Activated CD8-positive, alpha-beta T cell treated with anti-CD3 and anti-CD28 coated beads for 36 hours (primary cell): ENCODE data around the gene HS3ST6. TPM values are rescaled to one million over a fixed set of nuclear protein-coding genes. Genes with fewer than 3 reads are reported as not detected.
"Not testable (repeated sequence)": the region's sequence is repeated elsewhere in the genome, so short reads cannot be mapped to it uniquely, and the experiment has no call there.

Source experiments
- ATAC-seq: fragments of 200-7000 bp; cut with Tn5 transposase; one replicate; pipeline ENCODE4 v1.10.0; 2021; ENCODE audit warnings: mild to moderate bottlenecking, moderate library complexity
- CTCF ChIA-PET: fragments of 350-600 bp; sonication (Branson Sonifier 250); formaldehyde crosslinking; loops from one replicate; lab custom pipeline; 2021; ENCODE audit warnings: antibody characterized with exemption; lab: Charles Lee
- POLR2A ChIA-PET: fragments of 350-600 bp; sonication (Branson Sonifier 250); formaldehyde crosslinking; loops from one replicate; lab custom pipeline; 2021; ENCODE audit warnings: antibody characterized with exemption; lab: Charles Lee
- DNase-seq: peaks from one replicate; pipeline ENCODE4 v3.0.0-alpha.2; 2020
- H3K27ac Mint-ChIP-seq: one replicate; pipeline ENCODE4 v1.8.0; 2021; ENCODE audit warnings: mild to moderate bottlenecking, mixed read lengths
- H3K27me3 Mint-ChIP-seq: one replicate; pipeline ENCODE4 v1.8.0; 2021; ENCODE audit warnings: mixed read lengths
- H3K36me3 Mint-ChIP-seq: one replicate; pipeline ENCODE4 v1.8.0; 2021; ENCODE audit warnings: low read depth, mixed read lengths
- H3K4me1 Mint-ChIP-seq: one replicate; pipeline ENCODE4 v1.8.0; 2021; ENCODE audit warnings: low read depth, mixed read lengths
- H3K4me3 Mint-ChIP-seq: one replicate; pipeline ENCODE4 v1.8.0; 2021; ENCODE audit warnings: mild to moderate bottlenecking, moderate library complexity, mixed read lengths
- H3K9me3 Mint-ChIP-seq: one replicate; pipeline ENCODE4 v1.8.0; 2021; ENCODE audit warnings: mixed read lengths
- intact Hi-C: fragments of 100-400 bp; cut with micrococcal nuclease; formaldehyde crosslinking; loops from one replicate; pipeline ENCODE4 v1.10.0; 2022
- total RNA-seq, 2 experiments: library from RNA; stranded (reverse); gene quantifications; one replicate each; pipeline ENCODE4 v1.2.3, GENCODE V29; 2021
- TF ChIP-seq, protein P1 (sequence below): fragments of 200-600 bp; IDR thresholded peaks from one replicate; pipeline ENCODE4 v1.8.0; 2022; ENCODE audit warnings: antibody characterized with exemption, mild to moderate bottlenecking

Gene HS3ST6
- total RNA-seq, 2 experiments from 2014 or later, result not detected

DNA sequence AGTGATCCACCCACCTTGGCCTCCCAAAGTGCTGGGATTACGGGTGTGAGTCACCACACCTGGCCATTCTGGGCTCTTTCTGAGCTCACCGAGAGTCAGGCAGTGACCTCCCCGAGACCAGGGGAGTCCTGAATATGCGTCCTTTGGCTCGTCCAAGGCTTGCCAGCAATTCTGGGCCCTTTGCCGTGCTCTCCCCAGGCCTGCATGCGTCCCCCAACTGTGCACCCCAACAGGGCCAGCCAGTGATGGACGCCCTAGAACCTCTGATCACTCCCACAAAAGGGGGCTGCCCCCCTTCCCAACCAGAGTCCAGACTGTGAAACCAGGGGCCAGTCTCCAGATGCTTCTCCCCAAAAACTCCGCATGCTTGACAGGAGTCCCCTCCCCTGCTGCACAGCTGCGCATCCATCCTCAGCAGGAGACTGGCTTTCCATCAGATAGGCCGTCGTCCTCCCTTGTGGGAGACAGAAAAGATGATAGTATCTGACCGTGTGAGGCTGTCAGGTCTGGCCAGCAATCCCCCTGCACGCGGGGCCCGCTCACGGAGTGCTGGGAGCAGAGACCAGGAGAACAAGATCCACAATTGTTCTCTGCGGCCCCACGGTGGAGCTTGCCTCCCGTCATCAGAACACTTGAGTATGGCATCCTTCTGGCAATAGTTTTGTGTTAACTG is 15.5 kb downstream of the HS3ST6 start:
- TF ChIP-seq, protein P1, sequence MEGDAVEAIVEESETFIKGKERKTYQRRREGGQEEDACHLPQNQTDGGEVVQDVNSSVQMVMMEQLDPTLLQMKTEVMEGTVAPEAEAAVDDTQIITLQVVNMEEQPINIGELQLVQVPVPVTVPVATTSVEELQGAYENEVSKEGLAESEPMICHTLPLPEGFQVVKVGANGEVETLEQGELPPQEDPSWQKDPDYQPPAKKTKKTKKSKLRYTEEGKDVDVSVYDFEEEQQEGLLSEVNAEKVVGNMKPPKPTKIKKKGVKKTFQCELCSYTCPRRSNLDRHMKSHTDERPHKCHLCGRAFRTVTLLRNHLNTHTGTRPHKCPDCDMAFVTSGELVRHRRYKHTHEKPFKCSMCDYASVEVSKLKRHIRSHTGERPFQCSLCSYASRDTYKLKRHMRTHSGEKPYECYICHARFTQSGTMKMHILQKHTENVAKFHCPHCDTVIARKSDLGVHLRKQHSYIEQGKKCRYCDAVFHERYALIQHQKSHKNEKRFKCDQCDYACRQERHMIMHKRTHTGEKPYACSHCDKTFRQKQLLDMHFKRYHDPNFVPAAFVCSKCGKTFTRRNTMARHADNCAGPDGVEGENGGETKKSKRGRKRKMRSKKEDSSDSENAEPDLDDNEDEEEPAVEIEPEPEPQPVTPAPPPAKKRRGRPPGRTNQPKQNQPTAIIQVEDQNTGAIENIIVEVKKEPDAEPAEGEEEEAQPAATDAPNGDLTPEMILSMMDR, result no peak
- CTCF ChIA-PET, result interaction anchor here (0.8 to 1.5 kb wide), 2 partner anchors 90 to 178 kb away, joined by 3 to 4 read pairs; no protein-coding TSS in a partner anchor

GRCh38 chr16:1900452-1900774 is 17.8 kb downstream of the HS3ST6 start:
- DNase-seq (no peak), ATAC-seq (no peak)
- H3K36me3 Mint-ChIP-seq, result no peaks in the 10 kb centered on the region
- no peaks in the 10 kb centered on the region for H3K9me3 Mint-ChIP-seq
- H3K4me3 Mint-ChIP-seq, result no peak overlapping the region
- POLR2A ChIA-PET, result no interaction called here
- CTCF ChIA-PET, result interaction anchor here (1.2 kb wide), 1 partner anchor 32 kb away, joined by 3 read pairs; no protein-coding TSS in a partner anchor
- TF ChIP-seq, protein P1, result no peak
- H3K4me1 Mint-ChIP-seq, result no peaks in the 10 kb centered on the region
- H3K27me3 Mint-ChIP-seq, result no peaks in the 10 kb centered on the region
- no peak overlapping the region for H3K27ac Mint-ChIP-seq
- intact Hi-C loops, result no loop called here

More for the DNA sequence above, 15.5 kb downstream of the HS3ST6 start:
- POLR2A ChIA-PET, result no interaction called here
- H3K9me3 Mint-ChIP-seq, result no peaks in the 10 kb centered on the region
- H3K27me3 Mint-ChIP-seq, result peaks cover 2% of the 10 kb centered on the region
- no peak overlapping the region for H3K4me3 Mint-ChIP-seq
- H3K4me1 Mint-ChIP-seq, result no peaks in the 10 kb centered on the region
- no peak for ATAC-seq
- no peak overlapping the region for H3K27ac Mint-ChIP-seq
- intact Hi-C loops, result no loop called here
- no peaks in the 10 kb centered on the region for H3K36me3 Mint-ChIP-seq
- DNase-seq, result no peak

GRCh38 chr16:1899641-1900451 is 18.4 kb downstream of the HS3ST6 start:
- ATAC-seq (no peak), DNase-seq (no peak)
- Mint-ChIP-seq H3K27me3 (no peaks in the 10 kb centered on the region), H3K9me3 (no peaks in the 10 kb centered on the region), H3K27ac (no peak overlapping the region), H3K4me3 (no peak overlapping the region), H3K4me1 (no peaks in the 10 kb centered on the region), H3K36me3 (no peaks in the 10 kb centered on the region)
- intact Hi-C loops, result no loop called here
- TF ChIP-seq, protein P1, result no peak
- POLR2A ChIA-PET, result no interaction called here
- CTCF ChIA-PET, result interaction anchor here (1.2 kb wide), 1 partner anchor 31 kb away, joined by 3 read pairs; no protein-coding TSS in a partner anchor

DNA sequence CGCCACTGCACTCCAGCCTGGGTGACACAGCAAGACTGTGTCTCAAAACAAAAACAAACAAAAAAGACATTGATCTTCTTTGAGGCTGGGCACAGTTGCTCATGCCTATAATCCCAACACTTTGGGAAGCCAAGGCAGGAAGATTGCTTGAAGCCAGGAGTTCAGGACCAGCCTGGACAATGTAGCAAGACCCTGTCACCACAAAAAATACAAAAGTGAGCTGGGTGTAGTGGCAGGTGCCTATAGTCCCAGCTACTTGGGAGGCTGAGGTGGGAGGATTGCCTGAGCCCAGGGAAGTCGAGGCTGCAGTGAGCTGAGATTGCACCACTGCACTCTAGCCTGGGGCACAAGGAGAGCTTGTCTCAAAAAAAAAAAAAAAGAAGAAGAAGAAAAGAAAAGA is 20.5 kb downstream of the HS3ST6 start:
- ATAC-seq, H3K27me3 Mint-ChIP-seq, H3K36me3 Mint-ChIP-seq, intact Hi-C loops, POLR2A ChIA-PET, H3K9me3 Mint-ChIP-seq, H3K27ac Mint-ChIP-seq, CTCF ChIA-PET, H3K4me3 Mint-ChIP-seq, DNase-seq, H3K4me1 Mint-ChIP-seq: not testable (repeated sequence)

GRCh38 chr16:1895949-1896675 is 22.1 kb downstream of the HS3ST6 start:
- H3K4me1 Mint-ChIP-seq, result no peaks in the 10 kb centered on the region
- intact Hi-C loops, result no loop called here
- CTCF ChIA-PET, result interaction anchor here (1.0 kb wide), 1 partner anchor 27 kb away, joined by 3 read pairs; no protein-coding TSS in a partner anchor
- no peak overlapping the region for H3K27ac Mint-ChIP-seq
- POLR2A ChIA-PET, result no interaction called here
- no peaks in the 10 kb centered on the region for H3K36me3 Mint-ChIP-seq
- ATAC-seq (no peak), DNase-seq (no peak)
- no peak overlapping the region for H3K4me3 Mint-ChIP-seq
- H3K27me3 Mint-ChIP-seq, result no peaks in the 10 kb centered on the region
- no peaks in the 10 kb centered on the region for H3K9me3 Mint-ChIP-seq
- TF ChIP-seq, protein P1, result no peak
